BLaER1 treated with 17β-estradiol and CSF1 and Interleukin-3, amounts not matched to agents 10 nM and 100 nM (cell line): ENCODE results near the gene REM2.

Source experiments
- H3K27ac ChIP-seq, 11 experiments: shearing (Covaris generic); formaldehyde crosslinking; 2 replicates each; pipeline ENCODE4 v1.8.1; 2022
- H3K27me3 ChIP-seq, 11 experiments: shearing (Covaris generic); formaldehyde crosslinking; 2 replicates each; pipeline ENCODE4 v1.8.1; 2022
- H3K36me3 ChIP-seq, 11 experiments: shearing (Covaris generic); formaldehyde crosslinking; 2 replicates each; pipeline ENCODE4 v1.8.1; 2022
- H3K4me1 ChIP-seq, 10 experiments: shearing (Covaris generic); formaldehyde crosslinking; 2 replicates each; pipeline ENCODE4 v1.8.1; 2022
- H3K4me2 ChIP-seq, 11 experiments: shearing (Covaris generic); formaldehyde crosslinking; 2 replicates each; pipeline ENCODE4 v1.8.1; 2022
- H3K4me3 ChIP-seq, 10 experiments: shearing (Covaris generic); formaldehyde crosslinking; 2 replicates each; pipeline ENCODE4 v1.8.1; 2022
- H3K9ac ChIP-seq, 11 experiments: shearing (Covaris generic); formaldehyde crosslinking; 2 replicates each; pipeline ENCODE4 v1.8.1; 2022
- H3K9me3 ChIP-seq, 11 experiments: shearing (Covaris generic); formaldehyde crosslinking; replicated peaks in 1 of 11; 2 replicates each; pipeline ENCODE4 v1.8.1; 2022
- H4K20me1 ChIP-seq, 11 experiments: shearing (Covaris generic); formaldehyde crosslinking; 2 replicates each; pipeline ENCODE4 v1.8.1; 2022
- Cebpa-rat ChIP-seq, 11 experiments: shearing (Covaris generic); IDR thresholded peaks; 2 replicates each; pipeline ENCODE4 v1.8.1; 2022

Gene REM2

DNA sequence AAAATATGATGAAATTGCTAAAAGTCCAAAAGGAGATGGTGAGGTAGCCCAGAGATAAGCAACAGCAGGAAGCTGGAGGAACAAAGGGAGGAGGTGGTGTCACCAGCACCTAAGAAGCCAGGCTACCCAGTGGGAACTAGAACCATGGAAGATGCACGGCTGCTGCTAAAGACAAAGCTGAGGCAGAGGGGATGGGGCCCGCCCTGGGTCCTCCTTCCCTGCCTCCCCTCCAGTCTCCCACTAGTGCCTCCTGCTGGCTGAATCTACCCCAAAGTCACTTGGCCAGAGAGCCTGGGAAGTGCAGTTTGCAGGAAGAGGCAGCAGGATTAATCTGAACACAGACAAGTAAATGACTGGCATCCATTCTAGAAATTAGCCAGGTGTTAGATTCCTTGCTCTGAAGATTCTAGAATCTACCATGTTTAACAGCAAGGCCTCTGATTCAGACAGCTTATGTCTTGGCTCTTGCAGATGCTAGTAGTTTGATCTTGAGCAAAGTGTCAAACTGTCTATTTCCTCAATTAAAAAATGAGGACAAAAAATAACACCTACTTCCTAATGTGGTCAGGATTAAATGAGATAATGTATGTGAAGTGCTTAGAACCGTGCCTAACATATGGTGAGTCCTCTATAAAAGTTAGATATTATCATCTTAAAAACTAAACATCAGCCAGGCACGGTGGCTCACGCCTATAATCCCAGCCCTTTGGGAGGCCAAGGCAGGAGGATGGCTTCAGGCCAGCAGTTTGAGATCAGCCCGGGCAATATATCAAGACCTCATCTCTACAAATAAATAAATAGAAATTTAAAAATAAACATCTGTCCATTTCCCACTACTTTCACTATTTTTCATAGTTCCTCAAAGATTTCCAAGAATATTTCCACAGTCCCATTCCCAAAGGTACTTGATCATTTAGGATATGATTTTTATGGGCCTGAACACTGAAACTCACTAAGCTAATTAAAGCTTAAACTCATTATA is 17.3 kb upstream of the REM2 start:
- Histone ChIP-seq H3K27me3 (no peaks in the 10 kb centered on the region), H3K4me1 (peaks cover 8 to 18% (median 16%) of the 10 kb centered on the region in 10 experiments), H3K36me3 (no peaks in the 10 kb centered on the region), H4K20me1 (no peaks in the 10 kb centered on the region), H3K27ac (no peak overlapping the region), H3K9ac (no peak overlapping the region), H3K4me3 (no peak overlapping the region), H3K4me2 (no peak overlapping the region), H3K9me3 (peaks cover 0 to 16% (median 6%) of the 10 kb centered on the region in 11 experiments; a peak in 10 of 22 replicates)
- TF ChIP-seq Cebpa-rat (IDR thresholded peaks at IDR 0.05), result no peak

DNA sequence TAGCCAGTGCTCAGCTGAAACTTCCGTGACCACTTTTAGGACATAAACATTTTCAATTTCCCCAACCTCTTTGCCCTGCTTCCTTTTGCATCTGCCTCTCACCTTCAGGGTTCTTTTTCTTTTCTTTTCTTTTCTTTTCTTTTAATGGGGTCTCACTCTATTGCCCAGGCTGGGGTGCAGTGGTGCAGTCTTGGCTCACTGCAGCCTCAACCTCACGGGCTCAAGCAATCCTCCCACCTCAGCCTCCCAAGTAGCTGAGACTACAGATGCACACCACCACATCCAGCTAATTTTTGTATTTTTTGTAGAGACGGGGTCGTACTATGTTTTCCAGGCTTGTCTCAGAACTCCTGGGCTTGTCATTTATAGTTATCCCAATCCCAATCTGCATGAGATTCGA is 16.1 kb upstream of the REM2 start:
- peaks cover 9 to 23% (median 21%) of the 10 kb centered on the region in 10 experiments for H3K4me1 ChIP-seq
- no peak for TF ChIP-seq Cebpa-rat (IDR thresholded peaks at IDR 0.05)
- H3K36me3 ChIP-seq, result no peaks in the 10 kb centered on the region
- no peak overlapping the region for H3K27ac ChIP-seq
- H3K27me3 ChIP-seq, result no peaks in the 10 kb centered on the region
- peaks cover 0 to 5% (median under 1%) of the 10 kb centered on the region in 11 experiments; a peak in 7 of 22 replicates for H3K9me3 ChIP-seq
- H3K4me3 ChIP-seq, result no peak overlapping the region
- H4K20me1 ChIP-seq, result no peaks in the 10 kb centered on the region
- H3K4me2 ChIP-seq, result no peak overlapping the region
- no peak overlapping the region for H3K9ac ChIP-seq

DNA sequence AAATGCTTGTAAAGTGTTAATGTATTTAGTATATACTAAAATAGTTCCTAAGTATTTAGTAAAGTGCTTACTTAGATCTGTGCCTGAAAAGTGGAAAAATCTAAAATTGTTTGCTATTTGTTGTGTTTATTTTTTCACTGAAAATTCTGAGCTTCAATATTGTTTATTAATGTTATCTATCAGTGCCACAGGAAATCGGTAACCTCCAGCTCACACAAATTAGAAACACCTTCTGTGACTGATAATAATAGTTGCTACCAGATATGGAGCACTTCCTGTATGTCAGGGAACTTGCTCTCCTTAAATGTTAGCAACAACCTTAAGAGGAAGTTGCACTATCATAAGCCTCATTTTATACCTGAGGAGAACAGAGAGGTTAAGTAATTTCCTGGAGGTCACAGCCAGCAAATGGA is 12.2 kb upstream of the REM2 start:
- peak overlapping the region; percentile 81 to 96 (median 88) for H3K4me3 ChIP-seq
- H3K27me3 ChIP-seq, result no peaks in the 10 kb centered on the region
- peaks cover 24 to 28% (median 26%) of the 10 kb centered on the region in 11 experiments for H3K36me3 ChIP-seq
- peak overlapping the region; percentile 80 to 93 (median 86) for H3K27ac ChIP-seq
- peaks cover 0 to 32% (median 7%) of the 10 kb centered on the region in 11 experiments; a peak in 12 of 22 replicates for H4K20me1 ChIP-seq
- peak overlapping the region; percentile 73 to 99 (median 90) for H3K4me2 ChIP-seq
- H3K9ac ChIP-seq, result peak overlapping the region; percentile 81 to 92 (median 88)
- TF ChIP-seq Cebpa-rat (IDR thresholded peaks at IDR 0.05), result no peak
- H3K9me3 ChIP-seq, result no peaks in the 10 kb centered on the region
- H3K4me1 ChIP-seq, result peaks cover 25 to 37% (median 34%) of the 10 kb centered on the region in 10 experiments

DNA sequence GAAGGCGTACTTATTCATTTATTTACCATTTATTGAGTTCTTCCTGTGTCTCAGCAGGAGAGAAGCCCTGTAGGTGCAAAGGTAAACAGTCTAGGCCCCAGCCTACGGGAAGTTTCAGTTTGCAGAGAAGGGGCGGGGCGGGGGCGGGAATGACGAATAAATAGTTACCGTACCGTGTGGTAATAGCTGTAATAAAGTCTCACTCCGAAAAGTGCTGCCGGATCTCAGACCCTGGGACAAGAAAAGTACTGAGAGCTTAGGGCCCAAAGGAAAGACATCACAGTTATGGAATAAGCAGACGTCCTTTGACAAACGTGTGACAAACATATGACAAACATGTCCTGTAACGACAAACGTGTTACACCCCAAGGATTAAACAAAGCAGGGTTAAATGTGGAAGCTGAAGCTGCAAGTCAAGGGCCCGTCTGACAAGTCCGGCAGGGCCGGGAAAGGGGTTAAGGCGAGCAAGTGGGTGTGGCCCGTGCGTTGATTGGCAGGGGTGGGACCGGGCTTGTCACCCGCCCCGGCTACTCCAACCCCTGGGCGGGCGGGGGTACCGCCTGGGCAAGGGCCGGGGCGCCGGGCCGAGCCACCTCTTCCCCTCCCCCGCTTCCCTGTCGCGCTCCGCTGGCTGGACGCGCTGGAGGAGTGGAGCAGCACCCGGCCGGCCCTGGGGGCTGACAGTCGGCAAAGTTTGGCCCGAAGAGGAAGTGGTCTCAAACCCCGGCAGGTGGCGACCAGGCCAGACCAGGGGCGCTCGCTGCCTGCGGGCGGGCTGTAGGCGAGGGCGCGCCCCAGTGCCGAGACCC is 11.6 kb upstream of the REM2 start, which contains the start of gene LRP10:
TSS of gene LRP10 (plus strand) at position 517 of the 809 bp plus-strand sequence. CDS start 564 bp downstream, outside the sequence.
- Histone ChIP-seq H3K27me3 (no peaks in the 10 kb centered on the region), H3K4me3 (peak within 1 kb of the TSS; percentile 81 to 96 (median 88)), H4K20me1 (peaks cover 0 to 38% (median 7%) of the 10 kb centered on the region in 11 experiments; a peak in 12 of 22 replicates), H3K9me3 (no peaks in the 10 kb centered on the region), H3K27ac (peak within 1 kb of the TSS; percentile 80 to 93 (median 86)), H3K4me1 (peaks cover 25 to 37% (median 34%) of the 10 kb centered on the region in 10 experiments), H3K4me2 (peak within 1 kb of the TSS; percentile 73 to 99 (median 90)), H3K9ac (peak within 1 kb of the TSS; percentile 81 to 92 (median 88)), H3K36me3 (peaks cover 30 to 34% (median 32%) of the 10 kb centered on the region in 11 experiments)
- TF ChIP-seq Cebpa-rat (IDR thresholded peaks at IDR 0.05), result no peak

DNA sequence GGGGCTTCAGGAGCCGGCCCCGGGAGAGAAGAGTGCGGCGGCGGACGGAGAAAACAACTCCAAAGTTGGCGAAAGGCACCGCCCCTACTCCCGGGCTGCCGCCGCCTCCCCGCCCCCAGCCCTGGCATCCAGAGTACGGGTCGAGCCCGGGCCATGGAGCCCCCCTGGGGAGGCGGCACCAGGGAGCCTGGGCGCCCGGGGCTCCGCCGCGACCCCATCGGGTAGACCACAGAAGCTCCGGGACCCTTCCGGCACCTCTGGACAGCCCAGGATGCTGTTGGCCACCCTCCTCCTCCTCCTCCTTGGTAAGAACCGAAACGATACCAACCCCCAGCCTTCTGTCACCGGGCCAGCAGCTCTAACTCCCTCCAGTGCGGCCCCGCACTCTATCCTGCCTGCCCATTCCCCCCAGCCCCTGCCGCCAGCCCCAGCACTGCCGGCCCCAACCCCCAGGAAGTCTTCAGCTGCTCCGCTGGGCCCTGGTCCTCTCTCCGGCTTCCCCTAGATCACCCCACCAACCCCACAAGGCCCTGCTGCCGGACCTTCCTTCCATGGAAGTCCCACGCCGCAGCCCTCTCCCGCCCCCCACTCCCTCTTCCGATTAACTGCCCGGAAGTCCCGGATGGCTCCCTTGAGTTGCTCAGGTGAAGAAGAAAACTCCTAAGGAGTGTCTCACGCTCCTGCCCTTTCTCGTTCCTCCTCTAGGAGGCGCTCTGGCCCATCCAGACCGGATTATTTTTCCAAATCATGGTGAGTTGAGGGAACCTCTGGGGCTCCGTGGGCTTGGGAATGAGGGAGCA is 10.8 kb upstream of the REM2 start:
- H3K9ac ChIP-seq, result peak overlapping the region; percentile 81 to 92 (median 88)
- peaks cover 0 to 46% (median 7%) of the 10 kb centered on the region in 11 experiments; a peak in 12 of 22 replicates for H4K20me1 ChIP-seq
- TF ChIP-seq Cebpa-rat (IDR thresholded peaks at IDR 0.05), result no peak
- H3K4me1 ChIP-seq, result peaks cover 25 to 37% (median 34%) of the 10 kb centered on the region in 10 experiments
- no peaks in the 10 kb centered on the region for H3K9me3 ChIP-seq
- no peaks in the 10 kb centered on the region for H3K27me3 ChIP-seq
- peaks cover 38 to 42% (median 40%) of the 10 kb centered on the region in 11 experiments for H3K36me3 ChIP-seq
- peak overlapping the region; percentile 73 to 99 (median 90) for H3K4me2 ChIP-seq
- peak overlapping the region; percentile 81 to 96 (median 88) for H3K4me3 ChIP-seq
- peak overlapping the region; percentile 80 to 93 (median 86) for H3K27ac ChIP-seq

DNA sequence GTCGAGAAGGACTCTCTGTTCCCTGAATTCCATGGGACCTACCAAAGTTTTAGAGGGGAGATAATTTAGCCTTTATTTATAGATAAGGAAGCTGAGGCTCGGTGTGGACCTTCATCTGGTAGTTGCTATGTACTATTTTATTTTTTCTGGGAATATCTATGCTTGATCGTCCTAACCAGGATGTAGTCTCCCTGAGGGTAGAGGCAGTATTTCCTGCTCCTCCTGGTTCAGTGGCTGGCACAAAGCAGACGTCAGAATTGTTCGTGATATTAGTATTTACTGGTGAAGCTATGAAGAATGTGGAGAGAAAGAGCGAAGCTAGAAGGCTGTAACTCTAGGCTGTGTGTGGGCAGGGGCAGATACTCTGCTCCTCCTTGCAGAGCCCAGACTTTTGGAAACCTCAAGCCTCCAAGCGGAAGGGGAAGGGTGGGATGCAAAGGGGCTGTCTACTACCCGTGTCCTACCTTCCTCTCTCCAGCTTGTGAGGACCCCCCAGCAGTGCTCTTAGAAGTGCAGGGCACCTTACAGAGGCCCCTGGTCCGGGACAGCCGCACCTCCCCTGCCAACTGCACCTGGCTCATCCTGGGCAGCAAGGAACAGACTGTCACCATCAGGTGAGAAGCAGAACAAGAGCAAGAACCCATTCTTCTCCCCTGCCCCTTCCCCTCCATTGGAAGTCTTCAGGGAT is 10.0 kb upstream of the REM2 start:
- Histone ChIP-seq H3K9ac (peak overlapping the region; percentile 81 to 92 (median 88); a peak in 21 of 22 replicates), H3K4me3 (peak overlapping the region; percentile 81 to 96 (median 88))

DNA sequence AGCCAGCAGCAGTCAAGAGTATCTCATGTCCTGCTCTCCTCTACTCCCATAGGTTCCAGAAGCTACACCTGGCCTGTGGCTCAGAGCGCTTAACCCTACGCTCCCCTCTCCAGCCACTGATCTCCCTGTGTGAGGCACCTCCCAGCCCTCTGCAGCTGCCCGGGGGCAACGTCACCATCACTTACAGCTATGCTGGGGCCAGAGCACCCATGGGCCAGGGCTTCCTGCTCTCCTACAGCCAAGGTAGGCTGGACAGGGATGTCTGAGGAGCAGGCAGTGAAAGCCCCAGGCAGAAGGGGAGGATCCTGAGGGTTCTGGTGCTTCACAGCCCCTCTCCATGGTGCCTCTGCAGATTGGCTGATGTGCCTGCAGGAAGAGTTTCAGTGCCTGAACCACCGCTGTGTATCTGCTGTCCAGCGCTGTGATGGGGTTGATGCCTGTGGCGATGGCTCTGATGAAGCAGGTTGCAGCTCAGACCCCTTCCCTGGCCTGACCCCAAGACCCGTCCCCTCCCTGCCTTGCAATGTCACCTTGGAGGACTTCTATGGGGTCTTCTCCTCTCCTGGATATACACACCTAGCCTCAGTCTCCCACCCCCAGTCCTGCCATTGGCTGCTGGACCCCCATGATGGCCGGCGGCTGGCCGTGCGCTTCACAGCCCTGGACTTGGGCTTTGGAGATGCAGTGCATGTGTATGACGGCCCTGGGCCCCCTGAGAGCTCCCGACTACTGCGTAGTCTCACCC is 7.8 kb upstream of the REM2 start:
- H4K20me1 ChIP-seq, result peaks cover 0 to 67% (median 7%) of the 10 kb centered on the region in 11 experiments; a peak in 12 of 22 replicates
- no peak for TF ChIP-seq Cebpa-rat (IDR thresholded peaks at IDR 0.05)

More for the DNA sequence above, 10.0 kb upstream of the REM2 start:
- no peaks in the 10 kb centered on the region for H3K9me3 ChIP-seq
- peak overlapping the region; percentile 73 to 99 (median 90) for H3K4me2 ChIP-seq
- peaks cover 0 to 54% (median 7%) of the 10 kb centered on the region in 11 experiments; a peak in 12 of 22 replicates for H4K20me1 ChIP-seq
- H3K27me3 ChIP-seq, result no peaks in the 10 kb centered on the region
- H3K36me3 ChIP-seq, result peaks cover 46 to 49% (median 47%) of the 10 kb centered on the region in 11 experiments
- peaks cover 25 to 37% (median 34%) of the 10 kb centered on the region in 10 experiments for H3K4me1 ChIP-seq
- TF ChIP-seq Cebpa-rat (IDR thresholded peaks at IDR 0.05), result no peak
- H3K27ac ChIP-seq, result peak overlapping the region; percentile 80 to 93 (median 86); a peak in 21 of 22 replicates

More for the DNA sequence above, 7.8 kb upstream of the REM2 start:
- H3K9me3 ChIP-seq, result no peaks in the 10 kb centered on the region
- H3K4me2 ChIP-seq, result no peak overlapping the region
- no peak overlapping the region for H3K9ac ChIP-seq
- H3K4me1 ChIP-seq, result peaks cover 20 to 33% (median 25%) of the 10 kb centered on the region in 10 experiments
- H3K36me3 ChIP-seq, result peaks cover 52 to 70% (median 65%) of the 10 kb centered on the region in 11 experiments
- no peak overlapping the region for H3K27ac ChIP-seq
- no peaks in the 10 kb centered on the region for H3K27me3 ChIP-seq
- no peak overlapping the region for H3K4me3 ChIP-seq
